K562 (cell line): ENCODE data around the gene RAB3D. TPM values are rescaled to one million over a fixed set of nuclear protein-coding genes. Genes with fewer than 3 reads are reported as not detected.

Experiments
- CBX2 ChIP-seq: fragments of 200-600 bp; sonication (generic); IDR thresholded peaks from one replicate; pipeline ENCODE4 v1.6.1; 2012; ENCODE audit warnings: mild to moderate bottlenecking, low read length, inconsistent platforms; ENCODE audit not compliant: insufficient read depth, poor library complexity, severe bottlenecking
- HNRNPK ChIP-seq: fragments of 200-400 bp; formaldehyde crosslinking; IDR thresholded peaks from one replicate; pipeline ENCODE4 v1.6.1; 2018; ENCODE audit warnings: mild to moderate bottlenecking, low read depth, low read length; ENCODE audit not compliant: poor library complexity, severe bottlenecking
- MGA ChIP-seq: fragments of 450-650 bp; IDR thresholded peaks from 2 replicates; pipeline ENCODE4 v1.6.1; 2016; ENCODE audit warnings: mild to moderate bottlenecking, moderate library complexity
- PCBP2 ChIP-seq: fragments of 200-400 bp; formaldehyde crosslinking; IDR thresholded peaks from 2 replicates; pipeline ENCODE4 v1.6.1; 2018; ENCODE audit warnings: low read length, low read depth, mild to moderate bottlenecking, moderate library complexity; ENCODE audit not compliant: poor library complexity, severe bottlenecking
- ZNF507 ChIP-seq: conservative IDR thresholded peaks from 2 replicates; pipeline ENCODE4 v1.6.1; 2017; ENCODE audit warnings: missing genetic modification characterization, missing compliant biosample characterization
- ZZZ3 ChIP-seq: fragments of 450-650 bp; IDR thresholded peaks from 2 replicates; pipeline ENCODE4 v1.6.1; 2016; ENCODE audit warnings: antibody characterized with exemption, mild to moderate bottlenecking, moderate library complexity
- polyA plus RNA-seq, 8 experiments: library from polyadenylated mRNA; depleted of rRNA in 4 of 8; stranded (reverse) in 5 of 8; unstranded in 3 of 8; fragments of >200 nt; fragmentation: Nextera tagmentation in 2 of 8; fragmentation: Illumina TruSeq in 1 of 8; extraction: Ambion mirVana in 2 of 8; extraction: Trizol in 1 of 8; gene quantifications; 2 replicates each; pipeline versions ENCODE4 v1.2.1 to v1.2.3, GENCODE V29; 2011 to 2014; ENCODE audit warnings: inconsistent platforms in 1 of 8, missing spikeins in 1 of 8
- total RNA-seq, 7 experiments: library from RNA; depleted of rRNA in 6 of 7; stranded (reverse); fragments of >200 nt in 6 of 7; fragmentation: Illumina TruSeq in 2 of 7; extraction: Trizol in 2 of 7; gene quantifications; 2 replicates each; pipeline versions ENCODE4 v1.2.1 to v1.2.3, GENCODE V29; 2011 to 2021; ENCODE audit warnings: low replicate concordance in 1 of 7

RAB3D gene
- total and polyA plus RNA-seq, 9 of the 15 experiments (the other 6 are each of a cell fraction or from before 2014, with no cell fraction given) = 0.34 to 3.3 (median 1.3) TPM

DNA sequence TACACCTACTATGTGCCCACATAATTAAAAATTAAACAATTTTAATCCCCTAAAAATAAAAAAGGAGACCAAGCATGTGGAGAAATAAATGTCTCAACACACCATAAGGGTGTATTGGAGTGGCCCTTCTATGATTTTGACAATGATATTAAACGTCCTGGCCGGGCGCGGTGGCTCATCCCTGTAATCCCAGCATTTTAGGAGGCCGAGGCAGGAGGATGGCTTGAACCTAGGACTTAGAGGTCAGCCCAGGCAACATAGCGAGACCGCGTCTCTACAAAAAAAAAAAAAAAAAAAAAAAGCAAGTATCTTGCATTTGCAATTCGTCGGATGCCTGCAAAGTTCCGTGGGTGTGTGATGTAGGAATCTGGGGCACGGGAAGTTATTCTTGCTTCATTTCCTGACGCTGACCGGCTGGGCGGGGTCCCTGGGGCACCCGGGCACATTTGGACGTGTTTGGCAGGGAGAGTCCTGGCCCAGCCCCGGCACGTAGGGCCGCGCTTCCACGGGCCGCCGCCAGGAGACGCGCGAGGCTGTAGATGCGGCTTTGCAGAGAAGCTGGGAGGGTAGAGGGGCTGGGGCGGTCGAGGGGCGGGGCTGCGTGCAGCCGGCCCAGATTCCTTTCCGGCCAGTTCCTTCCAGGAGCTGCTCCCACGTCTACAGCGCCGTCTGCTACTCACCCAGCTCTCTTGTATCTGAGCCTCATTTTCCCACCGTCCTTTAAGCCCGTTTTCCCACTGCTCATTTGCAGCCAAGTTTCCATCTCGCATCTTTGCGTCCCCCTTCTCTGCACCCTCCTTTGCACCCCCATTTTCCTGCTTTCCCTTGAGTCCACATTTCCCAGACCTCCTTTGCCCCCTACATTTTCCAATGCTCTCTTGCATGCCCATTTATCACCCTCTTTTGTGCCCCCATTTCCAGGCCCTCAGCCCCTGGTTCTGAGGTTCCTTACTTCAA is 45.7 kb downstream of the RAB3D start (continued):
- no peak for TF ChIP-seq MGA
- no peak for TF ChIP-seq ZZZ3
- no peak for TF ChIP-seq CBX2
- TF ChIP-seq HNRNPK = no peak
- TF ChIP-seq PCBP2 = no peak
- no peak for TF ChIP-seq ZNF507 (tag)
